A549 treated with Hydrocortisone at 1 μM for 4 hours (cell line): ENCODE results near the gene ZNF143. TPM values are rescaled to one million over a fixed set of nuclear protein-coding genes. Genes with fewer than 3 reads are reported as not detected.

Experiments used
- total RNA-seq: library from RNA; stranded (reverse); fragments of 200-300 nt; extraction: Qiagen RNA extraction; gene quantifications from 5 replicates; pipeline ENCODE4 v1.2.3, GENCODE V29; 2022

Gene ZNF143
- 8.5 to 11.3 TPM (median 9.8 TPM) in 5 replicates for total RNA-seq

DNA sequence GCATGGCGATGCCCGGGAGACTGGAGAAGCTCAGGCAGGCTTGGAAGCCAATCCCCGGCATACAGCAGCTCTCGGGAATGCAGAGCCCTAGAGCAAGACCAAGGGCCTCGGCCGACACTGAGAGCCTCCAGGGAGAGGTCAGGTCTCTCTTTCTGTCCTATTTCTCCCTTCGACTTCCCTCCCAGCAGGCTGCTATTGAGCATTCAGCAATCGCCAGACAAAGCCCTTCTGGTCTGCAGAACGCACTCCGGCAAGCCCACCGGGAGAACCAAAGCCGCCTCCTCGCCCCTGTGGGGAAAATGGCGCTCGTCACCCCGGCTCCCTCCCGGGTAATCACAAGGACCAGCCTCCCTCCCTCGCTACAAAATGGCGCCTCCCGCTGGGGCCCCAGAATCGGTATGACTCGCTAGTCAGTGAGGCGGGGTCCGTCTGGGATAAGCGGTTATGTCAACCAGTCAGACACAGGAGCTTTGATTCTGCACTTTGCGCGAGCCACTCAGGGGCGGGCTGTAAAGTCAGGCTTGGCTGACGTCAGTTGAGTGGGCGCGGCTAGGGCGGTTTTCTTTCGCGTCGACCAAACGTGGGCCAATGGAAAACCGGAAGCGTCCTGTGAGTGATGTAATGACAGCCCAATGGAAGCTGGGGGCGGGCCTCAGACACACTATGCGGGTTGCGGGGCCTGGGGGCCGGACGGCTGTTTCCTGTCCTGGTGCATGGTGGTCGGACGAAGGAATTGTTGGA lies at the start of gene ZNF143:
ZNF143 (plus strand) TSS at position 691 of the 741 bp plus-strand sequence. CDS start 10,297 bp downstream, outside the sequence.

DNA sequence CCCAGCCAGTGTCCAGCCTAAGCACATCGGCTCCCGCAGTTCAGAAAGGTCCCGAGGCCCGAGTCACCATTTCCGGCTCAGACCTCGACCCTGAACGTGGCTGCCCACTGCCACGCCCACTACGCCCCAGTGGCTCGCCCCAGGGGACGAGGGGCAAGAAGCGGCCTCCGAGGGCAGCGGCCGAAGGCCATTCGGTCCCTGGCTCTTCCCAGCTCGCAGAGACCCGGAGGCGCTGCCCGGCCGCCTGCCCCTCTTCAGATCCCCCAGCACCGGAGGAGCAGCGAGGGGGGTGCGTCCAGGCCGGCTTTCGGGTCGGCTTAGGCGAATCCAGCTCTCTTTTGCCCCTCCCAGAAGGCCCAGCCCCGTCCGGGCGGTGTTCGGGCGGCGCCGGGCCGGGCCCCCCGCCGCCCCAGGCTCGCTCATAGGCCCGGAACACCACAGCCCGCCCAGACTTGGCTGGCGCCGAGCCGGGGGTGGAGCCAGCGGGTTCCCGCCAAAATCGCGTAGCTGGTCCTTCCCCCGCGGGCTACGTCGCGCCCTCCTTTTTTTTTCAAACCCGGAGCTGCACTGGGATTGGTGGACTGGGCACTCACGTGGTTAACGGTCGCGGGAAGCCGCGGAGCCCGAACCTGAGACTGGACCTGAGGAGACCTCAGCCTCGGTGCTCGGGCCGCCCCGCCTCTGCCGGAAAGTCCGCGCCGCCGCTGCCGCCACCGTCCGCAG lies 112.4 kb downstream of the ZNF143 start, which contains the start of gene WEE1:
WEE1 (plus strand) TSS at position 619 of the 723 bp plus-strand sequence. CDS start 264 bp downstream, outside the sequence.

Other genes starting within 250 kb of the ZNF143 start
- gene DENND5A, start 195.7 kb upstream of the ZNF143 start, total RNA-seq = 31.7 to 63.5 TPM (median 40.3 TPM) in 5 replicates
- gene TMEM41B, start 146.4 kb upstream of the ZNF143 start, total RNA-seq = 18.4 to 23.2 TPM (median 22.3 TPM) in 5 replicates
- 76.4 to 127 TPM (median 95.9 TPM) in 5 replicates for gene IPO7, start 76.4 kb upstream of the ZNF143 start, total RNA-seq
- gene WEE1, start 112.7 kb downstream of the ZNF143 start, total RNA-seq = 18.0 to 24.2 TPM (median 19.2 TPM) in 5 replicates
- gene SWAP70, start 203.1 kb downstream of the ZNF143 start, total RNA-seq = 24.3 to 36.3 TPM (median 28.3 TPM) in 5 replicates